Measurements from ENCODE around the gene LLGL1.
A peak's percentile ranks its signal among the peaks of the same experiment; 100 is the strongest.

GRCh38 chr17:18257982-18258355 is 32.5 kb downstream of the LLGL1 start:
- TF ChIP-seq CTCF (IDR thresholded peaks at IDR 0.05; ENCODE audit: insufficient read depth, low read length), result no peak
- TF ChIP-seq POLR2AphosphoS5 (IDR thresholded peaks at IDR 0.05; ENCODE audit: low read depth), result no peak
- TF ChIP-seq REST (IDR thresholded peaks at IDR 0.05; ENCODE audit: insufficient replicate concordance, low read depth), result no peak
- TF ChIP-seq GABPA (IDR thresholded peaks at IDR 0.05; ENCODE audit: low read depth), result no peak
- TF ChIP-seq SPI1 (IDR thresholded peaks at IDR 0.05; ENCODE audit: borderline replicate concordance, low read depth), result peak; percentile 72; the same call in 1 of the 2 replicates

Measured in HL-60 (cell line).